DND-41 (cell line): ENCODE data around the gene DHPS.

Source experiments
- CTCF ChIP-seq: IDR thresholded peaks from 2 replicates; pipeline ENCODE4 v1.5.1; 2012; ENCODE audit warnings: borderline replicate concordance, low read length, moderate library complexity, mild to moderate bottlenecking; ENCODE audit not compliant: poor library complexity, severe bottlenecking; ENCODE audit errors: extremely low read depth
- EZH2 ChIP-seq: IDR thresholded peaks from 3 replicates; pipeline ENCODE4 v1.6.1; 2012; ENCODE audit warnings: borderline replicate concordance, low read depth, mild to moderate bottlenecking, moderate library complexity, low read length, inconsistent platforms; ENCODE audit not compliant: severe bottlenecking

GRCh38 chr19:12692960-12693359 lies 11.3 kb upstream of the DHPS start:
- TF ChIP-seq CTCF, result no peak
- TF ChIP-seq EZH2, result no peak
